Right renal pelvis (tissue), 4 donors: ENCODE results near the gene MAN2A2. TPM values are rescaled to one million over a fixed set of nuclear protein-coding genes. Genes with fewer than 3 reads are reported as not detected.

ENCODE experiments used
- DNase-seq, 4 donors: peaks; one replicate each; pipeline ENCODE4 v3.0.0-alpha.2; 2013; ENCODE audit warnings: low read depth in 4 of 4, low spot score in 3 of 4, missing footprints in 1 of 4
- polyA plus RNA-seq, 4 donors: library from polyadenylated mRNA; unstranded; fragments of 120-200 nt; gene quantifications; one replicate each; pipeline ENCODE4 v1.2.1, GENCODE V29; 2013; ENCODE audit not compliant: insufficient read length in 4 of 4

Gene MAN2A2
- polyA plus RNA-seq, 4 donors, result 44.8 to 53.3 (median 50.0) TPM

- DNase-seq, result no peak
Measured at GRCh38 chr15:90936823-90937222, 33.7 kb downstream of the MAN2A2 start.

- no peak for DNase-seq
Measured at GRCh38 chr15:90938261-90938660, 35.2 kb downstream of the MAN2A2 start.

- no peak for DNase-seq
Measured at GRCh38 chr15:90939756-90940155, 36.7 kb downstream of the MAN2A2 start.

GRCh38 chr15:90941038-90941437 is 37.9 kb downstream of the MAN2A2 start:
- DNase-seq, result no peak

GRCh38 chr15:90942354-90943120 is 39.4 kb downstream of the MAN2A2 start:
- DNase-seq, result no peak

- DNase-seq, result no peak
Measured at GRCh38 chr15:90945091-90945490, 42.0 kb downstream of the MAN2A2 start.

GRCh38 chr15:90946538-90946937 is 43.4 kb downstream of the MAN2A2 start:
- DNase-seq, result no peak

GRCh38 chr15:90946941-90947576 is 44.0 kb downstream of the MAN2A2 start:
- no peak for DNase-seq

GRCh38 chr15:90947577-90948357 is 44.7 kb downstream of the MAN2A2 start:
- no peak for DNase-seq

GRCh38 chr15:90948506-90948905 is 45.4 kb downstream of the MAN2A2 start:
- DNase-seq, result no peak

GRCh38 chr15:90949979-90950675 is 47.0 kb downstream of the MAN2A2 start:
- DNase-seq, result no peak

- no peak for DNase-seq
Measured at GRCh38 chr15:90950676-90951075, 47.6 kb downstream of the MAN2A2 start.

GRCh38 chr15:90952901-90953677 is 50.0 kb downstream of the MAN2A2 start:
- no peak for DNase-seq

- no peak for DNase-seq
Measured at GRCh38 chr15:90953947-90954711, 51.0 kb downstream of the MAN2A2 start.

- DNase-seq, result peak in 3 of 4 donors; percentile 81 to 85 (median 85)
Measured at GRCh38 chr15:90954712-90955623, 51.9 kb downstream of the MAN2A2 start, which contains the start of gene RCCD1. Gene RCCD1 (plus strand): TSS chr15:90954884. CDS start chr15:90956735, 1,851 bp downstream.

- no peak for DNase-seq
Measured at GRCh38 chr15:90955624-90956273, 52.6 kb downstream of the MAN2A2 start.

- peak; percentile 54 to 78 (median 68) for DNase-seq
Measured at GRCh38 chr15:90956274-90957030, 53.4 kb downstream of the MAN2A2 start.
